Occipital lobe (tissue), 2 donors: ENCODE data around the gene LTO1. TPM values are rescaled to one million over a fixed set of nuclear protein-coding genes. Genes with fewer than 3 reads are reported as not detected.

ENCODE experiments used
- DNase-seq: peaks from one replicate; lab custom pipeline; 2025; lab: John Stamatoyannopoulos, UW
- total RNA-seq: library from RNA; depleted of rRNA; stranded (reverse); fragments of >200 nt; gene quantifications from one replicate; pipeline ENCODE4 v1.2.3, GENCODE V29; 2014

Gene LTO1
- total RNA-seq, 1 donor from 2014 or later = 17.9 TPM

GRCh38 chr11:69646493-69647389 lies 28.4 kb downstream of the LTO1 start:
- no peak for DNase-seq

GRCh38 chr11:69645801-69646492 lies 29.2 kb downstream of the LTO1 start:
- no peak for DNase-seq

- DNase-seq = no peak
These were observed 30.0 kb downstream of the LTO1 start for GRCh38 chr11:69644962-69645675.

- DNase-seq = no peak
These were observed 30.8 kb downstream of the LTO1 start for GRCh38 chr11:69644071-69644961.

GRCh38 chr11:69643646-69644045 lies 31.5 kb downstream of the LTO1 start:
- DNase-seq = no peak

- peak; percentile 32 for DNase-seq
These were observed 32.1 kb downstream of the LTO1 start for GRCh38 chr11:69642913-69643632.

- no peak for DNase-seq
These were observed 32.6 kb downstream of the LTO1 start for GRCh38 chr11:69642549-69642912.

- DNase-seq = no peak
These were observed 33.2 kb downstream of the LTO1 start for GRCh38 chr11:69641681-69642548.

- DNase-seq = no peak
These were observed 34.1 kb downstream of the LTO1 start, which contains the start of gene CCND1 for GRCh38 chr11:69640995-69641581. CCND1 (plus strand) TSS chr11:69641156; CDS start chr11:69641314, 158 bp downstream.

- no peak for DNase-seq
These were observed 34.7 kb downstream of the LTO1 start for GRCh38 chr11:69640260-69640994.

- DNase-seq = no peak
These were observed 35.3 kb downstream of the LTO1 start for GRCh38 chr11:69639831-69640230.

- DNase-seq = peak; percentile 33
These were observed 36.0 kb downstream of the LTO1 start for GRCh38 chr11:69638941-69639681.

GRCh38 chr11:69637941-69638871 lies 36.9 kb downstream of the LTO1 start:
- no peak for DNase-seq

GRCh38 chr11:69637198-69637940 lies 37.8 kb downstream of the LTO1 start:
- DNase-seq = no peak

GRCh38 chr11:69636512-69637197 lies 38.5 kb downstream of the LTO1 start:
- peak; percentile 31 for DNase-seq
